ENCODE measurements around the gene BHLHE23.

GRCh38 chr20:63036291-63036690 is 29.5 kb upstream of the BHLHE23 start:
- TF ChIP-seq CTCF (IDR thresholded peaks at IDR 0.05) (no peak), POLR2A (IDR thresholded peaks at IDR 0.05) (no peak)

Data from body of pancreas (tissue), 4 donors.